Stimulated activated CD8-positive, alpha-beta memory T cell treated with anti-CD3 and anti-CD28 coated beads, Interleukin-15, amount 100 ng/mL, for 48 hours (primary cell): ENCODE measurements around the gene TMEM151A.
"Not testable (repeated sequence)": the region's sequence is repeated elsewhere in the genome, so short reads cannot be mapped to it uniquely, and the experiment has no call there.

Source experiments
- DNase-seq, 2 donors: peaks; one replicate each; pipeline ENCODE4 v3.0.0-alpha.2; 2020; ENCODE audit warnings: low read depth in 2 of 2

TMEM151A gene

DNA sequence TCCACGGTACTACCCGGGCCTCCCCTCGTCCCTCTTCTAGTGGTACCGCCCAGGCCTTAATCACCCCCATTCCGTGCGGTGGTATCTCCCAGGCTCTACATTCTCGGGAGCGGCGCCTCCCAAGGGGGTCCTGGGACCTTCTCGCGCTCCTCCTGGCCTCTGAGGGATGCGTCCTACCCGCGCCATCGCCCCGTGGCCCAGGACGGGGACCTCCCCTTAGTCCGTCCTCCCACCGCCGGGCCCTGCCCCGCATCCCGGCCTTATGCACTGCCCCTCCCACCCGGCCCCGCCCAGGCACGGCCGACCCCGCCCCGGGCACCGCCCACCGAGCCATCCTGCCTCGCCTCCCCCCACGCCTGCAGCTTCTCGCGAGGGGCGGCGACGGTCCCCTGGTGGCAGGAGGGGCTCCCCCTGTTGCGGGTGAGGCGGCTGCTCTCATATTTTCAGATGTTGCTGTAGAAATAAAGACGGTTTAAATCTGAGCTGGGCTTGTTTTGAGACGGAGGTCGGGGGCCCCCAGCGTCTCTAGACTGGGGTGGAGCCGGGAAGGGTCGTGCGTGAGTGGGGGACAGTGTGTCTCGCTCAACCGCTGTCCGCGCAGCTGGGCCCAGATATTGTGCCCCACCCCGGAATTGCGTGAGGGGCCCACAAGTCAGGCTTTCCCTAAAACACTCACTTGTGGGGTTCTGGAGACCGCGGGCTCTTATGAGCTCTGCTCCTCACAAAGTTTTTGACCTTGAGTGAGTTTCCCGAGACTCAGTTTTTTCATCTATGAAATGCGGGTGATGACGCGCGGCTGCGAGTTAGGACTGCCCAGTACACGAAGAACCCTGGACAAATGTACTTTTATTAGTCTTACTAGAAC, 24.1 kb upstream of the TMEM151A start:
- DNase-seq, result peak; percentile 79 to 83

GRCh38 chr11:66268244-66268951, 23.3 kb upstream of the TMEM151A start, which contains the start of gene RAB1B:
TSS of gene RAB1B (plus strand) at chr11:66268639. CDS start at chr11:66268680, 41 bp downstream.
- peak; percentile 100 for DNase-seq

DNA sequence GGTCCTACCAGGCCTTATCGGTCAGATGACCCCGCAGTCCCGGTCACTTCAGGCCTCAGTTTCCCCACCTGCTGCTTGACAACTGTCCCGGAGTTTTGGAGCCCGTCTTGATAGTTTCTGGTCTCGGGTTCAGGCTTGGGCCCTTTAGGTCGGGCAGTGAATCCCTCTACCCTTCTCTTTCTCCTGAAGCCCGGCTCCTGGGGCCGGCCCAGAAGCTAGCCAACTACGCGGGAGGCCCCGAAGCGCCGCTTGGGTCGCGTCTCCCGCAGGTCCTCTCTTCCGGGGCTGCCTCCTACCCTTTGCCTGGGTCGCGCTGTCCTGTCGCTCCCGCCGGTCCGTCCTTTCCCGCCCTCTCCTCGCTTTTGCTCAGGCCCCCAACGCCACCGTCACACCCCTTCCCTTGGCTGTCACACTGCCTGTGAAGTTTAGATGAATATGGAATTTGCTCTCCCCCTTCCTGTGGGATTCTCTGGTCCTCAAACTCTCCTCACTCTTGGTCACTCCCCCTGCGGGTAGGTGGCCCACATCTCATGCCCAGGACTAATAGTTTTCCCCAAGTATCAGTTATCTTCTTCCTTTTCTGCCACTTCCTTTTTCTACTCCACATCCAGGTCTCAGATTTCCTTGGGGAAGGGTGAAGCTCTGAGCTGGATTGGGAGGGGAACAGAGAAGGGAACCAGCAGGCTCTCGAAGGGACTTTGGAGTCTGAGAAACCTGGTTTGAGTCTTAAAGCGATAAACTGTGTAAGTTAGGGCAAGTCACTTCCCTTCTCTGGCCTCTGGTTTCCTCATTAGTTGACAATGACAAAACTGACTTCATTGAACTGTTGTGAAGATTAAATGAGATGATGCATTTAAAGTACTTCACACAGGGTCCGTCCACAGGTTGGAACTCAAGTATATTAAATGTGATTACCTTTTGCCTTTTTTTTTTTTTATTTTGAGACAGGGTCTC, 22.5 kb upstream of the TMEM151A start:
- no peak for DNase-seq

DNA sequence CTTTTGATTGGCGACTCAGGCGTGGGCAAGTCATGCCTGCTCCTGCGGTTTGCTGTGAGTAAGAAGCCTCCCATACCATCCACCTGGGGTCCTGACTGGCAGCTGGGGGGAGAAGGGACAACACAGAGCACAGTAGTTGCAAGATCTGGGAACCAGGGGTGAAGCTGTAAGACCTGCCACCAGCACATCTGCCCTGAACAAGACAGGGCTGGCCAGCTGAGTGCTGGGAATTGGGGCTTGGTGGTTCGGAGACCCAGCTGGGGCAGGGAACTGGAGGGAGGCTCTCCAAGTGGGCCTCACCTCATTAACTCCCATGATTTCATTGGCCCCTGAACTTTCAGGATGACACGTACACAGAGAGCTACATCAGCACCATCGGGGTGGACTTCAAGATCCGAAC, 19.9 kb upstream of the TMEM151A start:
- no peak for DNase-seq

- DNase-seq, result no peak
Observed at GRCh38 chr11:66272596-66272995, 19.1 kb upstream of the TMEM151A start.

DNA sequence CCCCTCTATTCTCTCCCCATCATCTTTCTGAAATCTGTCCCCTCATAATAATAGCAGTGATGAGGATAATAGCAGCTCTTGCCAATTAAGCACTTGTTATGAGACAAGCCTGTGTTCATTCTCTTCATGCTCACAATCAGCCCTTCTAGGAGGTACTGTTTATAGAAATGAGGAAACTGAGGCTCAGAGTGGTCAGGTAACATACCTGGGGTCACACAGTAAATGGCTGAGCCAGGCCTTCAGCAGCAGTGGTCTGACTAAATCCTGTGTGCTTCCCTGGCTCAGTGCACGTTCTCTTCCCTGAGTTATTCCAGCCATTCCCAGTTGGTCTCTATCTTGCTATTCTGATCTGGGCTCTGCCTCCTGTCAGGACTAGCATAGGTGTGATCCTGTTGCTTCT, 17.5 kb upstream of the TMEM151A start:
- no peak for DNase-seq

DNA sequence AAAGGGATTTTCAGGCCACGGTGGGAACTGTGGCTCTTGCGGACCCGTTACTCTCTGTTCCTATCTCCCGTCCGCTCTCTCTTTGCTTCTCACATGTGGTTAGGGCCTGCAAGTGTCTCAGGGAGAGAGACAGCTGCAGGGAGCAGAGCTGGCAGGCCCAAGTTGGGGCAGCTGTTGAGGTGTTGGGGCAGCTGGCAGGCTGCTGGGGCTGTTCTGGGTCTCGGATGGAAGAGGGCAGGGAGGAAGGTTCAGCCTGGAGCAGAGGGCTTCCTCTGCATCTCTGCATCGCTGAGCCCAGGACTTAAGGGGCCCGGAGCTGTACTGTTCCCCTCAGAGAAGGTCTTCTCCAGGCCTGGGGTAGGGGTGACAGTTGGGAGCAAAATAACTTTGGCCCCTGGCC, 16.3 kb upstream of the TMEM151A start:
- DNase-seq, result no peak

- no peak for DNase-seq
Observed at GRCh38 chr11:66275984-66276612, 15.6 kb upstream of the TMEM151A start.

DNA sequence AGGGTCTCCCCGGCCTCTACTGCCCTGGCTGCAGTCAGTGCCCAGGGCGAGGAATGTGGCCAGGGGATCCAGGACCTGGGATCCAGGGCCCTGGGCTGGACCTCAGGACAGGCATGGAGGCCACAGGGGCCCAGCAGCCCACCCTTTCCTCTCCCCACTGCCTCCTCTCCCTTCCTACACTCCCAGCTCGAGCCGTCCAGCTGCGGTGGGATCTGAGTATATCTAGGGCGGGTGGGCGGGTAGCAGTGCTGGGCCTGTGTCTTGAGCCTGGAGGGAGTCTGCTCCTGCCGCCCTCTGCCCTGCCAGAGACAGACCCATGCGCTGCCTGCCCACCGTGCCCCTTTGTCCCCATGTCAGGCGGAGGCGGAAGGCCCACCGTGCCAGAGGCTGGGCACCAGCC, 15.1 kb upstream of the TMEM151A start:
- DNase-seq, result not testable (repeated sequence)

GRCh38 chr11:66277064-66277463, 14.6 kb upstream of the TMEM151A start:
- DNase-seq, result not testable (repeated sequence)

DNA sequence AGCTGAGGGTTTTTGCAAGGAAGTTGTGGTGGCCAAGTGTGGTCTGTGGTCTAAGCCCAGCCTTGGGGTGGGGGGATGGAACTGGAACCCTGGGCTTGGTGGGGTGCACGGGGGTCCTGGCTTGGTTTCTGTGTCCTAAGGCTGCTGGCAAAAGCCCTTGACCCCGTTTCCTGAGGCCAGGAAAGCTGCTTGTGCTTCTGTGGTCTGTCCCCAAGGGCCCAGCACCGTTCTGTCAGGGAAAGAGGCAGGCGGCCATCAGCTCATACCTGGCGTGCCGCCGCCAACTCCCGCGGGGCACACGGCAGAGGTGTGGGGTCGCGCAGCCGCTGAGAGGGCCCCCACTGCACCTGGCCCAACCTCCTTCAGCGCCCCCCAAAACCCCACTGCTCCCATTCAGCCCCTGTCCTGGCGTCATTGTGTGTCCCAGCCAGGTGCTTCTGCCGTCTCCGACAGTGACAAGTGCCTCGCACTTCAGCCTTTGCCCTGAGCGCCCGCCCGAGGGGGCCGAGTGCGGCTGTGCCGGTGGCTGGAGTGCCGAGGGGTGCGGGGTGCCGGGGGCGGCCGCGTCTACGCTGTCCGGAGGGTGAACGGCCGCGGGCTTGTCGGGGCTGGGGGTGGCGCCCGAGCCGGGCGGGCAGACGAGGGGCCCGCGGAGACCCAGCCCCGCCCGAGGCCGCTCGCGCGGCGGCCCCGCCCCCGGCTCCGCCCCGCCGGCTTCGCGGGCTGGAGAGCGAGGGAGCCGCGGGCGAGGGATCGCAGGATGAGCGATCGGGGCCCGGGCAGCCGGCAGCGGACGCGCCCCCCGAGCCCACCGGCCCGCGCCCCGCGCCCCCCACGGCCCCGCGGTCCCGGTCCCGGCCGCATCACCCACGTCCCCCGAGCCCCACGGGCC, 14.0 kb upstream of the TMEM151A start, which contains the start of gene CNIH2:
Gene CNIH2, plus strand, starts transcription at position 705 of the 892 bp plus-strand sequence. CDS start 282 bp downstream, outside the sequence.
- no peak for DNase-seq

DNA sequence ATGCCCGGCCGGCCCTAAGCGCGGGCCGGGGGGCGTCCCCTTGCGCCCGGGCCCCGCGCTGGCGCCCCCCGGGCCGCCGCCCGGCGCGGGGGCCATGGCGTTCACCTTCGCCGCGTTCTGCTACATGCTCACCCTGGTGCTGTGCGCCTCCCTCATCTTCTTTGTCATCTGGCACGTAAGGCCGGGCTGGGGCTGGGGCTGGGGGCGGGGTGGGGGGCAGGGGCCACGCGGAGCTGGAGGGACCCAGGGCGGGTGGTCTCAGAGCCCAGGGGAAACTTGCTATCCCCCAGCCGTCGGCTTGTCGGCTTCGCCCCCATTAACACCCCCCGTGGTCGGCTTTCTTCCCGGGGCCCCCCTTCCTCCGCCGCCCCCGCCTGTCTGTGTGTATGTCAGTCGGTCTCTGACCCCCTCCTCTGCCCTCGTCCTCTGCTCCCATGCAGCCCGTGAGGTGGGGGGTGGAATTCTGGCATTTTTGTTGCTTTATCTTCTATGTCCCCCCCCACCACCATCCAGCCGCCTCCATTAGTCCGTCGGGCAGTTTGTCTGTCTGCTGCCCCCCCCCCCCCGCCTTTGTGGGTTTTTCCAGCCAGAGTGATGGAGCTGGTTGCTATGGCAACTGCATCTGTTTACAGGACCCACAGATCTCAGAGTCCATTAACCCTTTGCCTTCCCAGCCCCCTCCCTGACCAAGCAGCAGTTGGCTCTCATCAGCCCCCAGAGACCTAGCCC, 13.2 kb upstream of the TMEM151A start:
- no peak for DNase-seq

DNA sequence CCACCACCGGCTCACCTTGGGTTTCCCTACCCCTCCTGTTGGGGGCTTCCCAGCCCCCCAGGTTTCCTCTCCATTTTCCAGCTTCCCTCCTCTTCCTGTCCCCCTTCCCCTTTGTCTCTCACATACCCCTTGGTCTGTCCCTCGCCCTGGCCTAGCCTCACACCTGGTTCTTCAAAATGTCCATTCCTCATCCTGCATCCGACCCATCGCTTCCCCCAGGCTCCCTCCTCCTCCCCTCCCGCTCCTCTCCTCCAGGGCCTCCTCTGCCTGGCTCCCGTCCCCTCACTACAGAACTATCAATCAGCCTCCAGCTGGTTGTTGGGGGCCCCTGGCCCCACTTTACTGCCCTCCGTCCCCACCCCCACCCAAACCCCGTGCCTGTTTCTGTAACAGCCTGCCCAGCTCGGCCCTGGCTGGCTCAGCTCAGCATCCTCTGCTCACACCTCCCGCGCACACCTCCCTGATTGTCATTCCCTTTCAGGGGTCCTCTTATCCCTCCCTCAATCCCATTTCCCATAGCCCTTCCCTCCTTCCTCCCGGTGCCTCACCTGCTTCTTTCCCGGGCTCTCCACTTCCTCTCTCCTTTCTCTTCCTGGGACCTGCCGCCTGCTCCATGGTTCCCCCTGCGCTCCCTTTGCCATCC, 12.5 kb upstream of the TMEM151A start:
- no peak for DNase-seq

DNA sequence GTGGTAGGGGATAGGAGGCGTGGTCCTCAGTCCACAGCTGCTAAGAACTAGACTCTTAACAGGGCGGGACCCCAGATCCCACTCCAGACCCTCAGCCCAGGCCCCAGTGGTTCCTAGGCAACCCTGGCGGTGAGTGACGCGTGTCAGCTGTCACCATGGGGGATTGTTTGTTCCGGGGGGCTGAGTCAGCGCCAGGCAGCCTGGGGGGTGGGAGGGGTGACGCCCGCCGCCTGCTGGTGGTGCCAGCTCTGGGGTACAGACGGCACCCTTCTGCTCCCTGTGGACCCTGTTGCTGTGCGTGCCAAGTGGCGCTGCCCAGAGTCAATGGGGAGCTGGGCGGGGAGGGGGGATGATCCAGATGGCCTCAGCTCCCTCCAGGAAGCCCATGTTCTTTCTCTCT, 11.3 kb upstream of the TMEM151A start:
- no peak for DNase-seq

DNA sequence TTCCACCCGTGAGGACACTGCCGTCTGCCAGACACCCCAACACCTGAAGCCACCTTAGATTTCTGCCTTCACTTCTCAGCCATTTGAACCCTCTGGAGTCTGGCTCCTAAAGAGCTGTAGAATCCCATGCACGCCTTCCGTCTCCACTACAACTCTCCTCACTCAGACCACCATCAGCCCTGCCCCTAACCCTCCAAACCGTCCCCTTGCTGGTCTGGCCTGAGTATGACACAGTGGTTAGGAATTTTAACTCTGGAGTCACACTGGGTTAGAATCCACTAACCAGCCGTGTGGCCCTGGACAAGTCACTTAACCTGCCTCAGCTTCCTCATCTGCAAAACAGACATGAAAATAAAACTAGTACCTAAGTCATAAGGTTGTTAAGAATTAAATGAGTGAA, 10.7 kb upstream of the TMEM151A start:
- no peak for DNase-seq

DNA sequence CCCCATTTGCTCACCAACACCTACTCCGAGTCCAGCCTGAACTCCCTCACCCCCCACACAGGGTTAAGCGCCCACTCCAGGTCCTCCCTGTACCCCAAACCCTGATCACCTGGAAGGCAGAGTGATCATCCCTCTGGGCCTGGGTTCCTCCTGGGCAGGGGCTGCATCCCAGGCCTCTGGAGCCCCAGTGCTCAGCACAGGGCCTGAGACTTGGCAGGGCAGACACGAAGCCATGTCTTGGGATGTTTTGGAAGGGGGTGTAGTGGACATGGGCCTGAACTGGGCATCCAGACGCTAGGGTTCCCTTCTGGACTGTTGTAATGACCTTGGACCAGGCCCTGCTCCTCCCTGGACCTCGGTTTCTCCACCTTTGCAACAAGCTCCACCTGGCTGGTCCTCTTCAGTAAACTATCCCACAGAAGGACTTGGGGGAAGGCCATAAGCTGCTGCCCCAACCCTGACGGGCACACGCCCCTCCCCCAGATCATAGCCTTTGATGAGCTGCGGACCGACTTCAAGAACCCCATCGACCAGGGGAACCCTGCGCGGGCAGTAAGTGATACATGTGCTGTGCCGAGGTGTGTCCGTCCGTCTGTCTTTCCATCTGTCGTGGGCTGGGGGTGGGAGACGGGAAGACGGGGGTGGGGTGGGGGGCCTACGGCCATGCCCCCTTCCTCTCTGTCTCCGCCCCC, 9.8 kb upstream of the TMEM151A start:
- no peak for DNase-seq

DNA sequence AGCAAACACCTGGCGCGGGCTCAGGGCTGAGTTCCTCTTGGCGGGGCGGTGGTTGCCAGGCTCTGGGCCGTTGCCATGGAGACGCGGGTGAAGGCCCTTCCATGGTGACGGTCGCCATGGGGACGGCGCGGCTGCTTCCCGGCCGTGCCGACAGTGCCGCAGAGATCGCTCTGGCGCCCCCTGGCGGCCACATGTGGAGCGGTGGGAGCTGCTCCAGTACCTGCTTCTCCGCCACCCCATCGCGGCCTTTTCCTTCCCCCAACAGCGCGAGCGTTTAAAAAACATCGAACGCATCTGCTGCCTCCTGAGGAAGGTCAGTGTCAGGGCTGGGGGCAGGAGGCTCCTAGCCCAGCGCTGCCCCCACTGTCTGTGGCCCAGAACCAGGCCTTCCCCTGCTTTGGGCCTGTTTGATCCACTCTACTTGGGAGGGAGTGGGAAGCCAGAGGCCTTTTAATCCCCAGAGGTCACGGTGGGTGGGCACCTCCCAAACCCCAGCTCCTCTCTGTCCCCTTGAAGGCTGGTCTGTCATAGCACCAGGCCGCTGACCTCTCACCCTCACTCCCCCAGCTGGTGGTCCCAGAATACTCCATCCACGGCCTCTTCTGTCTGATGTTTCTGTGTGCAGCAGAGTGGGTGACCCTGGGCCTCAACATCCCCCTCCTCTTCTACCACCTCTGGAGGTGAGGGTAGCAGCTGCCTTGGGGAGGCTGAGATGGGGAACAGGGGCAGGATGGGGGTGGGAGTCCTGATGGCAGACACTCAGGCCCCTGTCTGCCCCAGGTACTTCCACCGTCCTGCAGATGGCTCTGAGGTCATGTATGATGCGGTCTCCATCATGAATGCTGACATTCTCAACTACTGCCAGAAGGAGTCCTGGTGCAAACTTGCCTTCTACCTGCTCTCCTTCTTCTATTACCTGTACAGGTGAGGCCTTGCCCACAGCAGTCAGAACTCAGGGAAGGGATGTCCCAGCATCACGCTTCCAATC, 8.9 kb upstream of the TMEM151A start:
- peak; percentile 98 to 99 for DNase-seq
